Measurements from ENCODE around the gene RIOK2. TPM values are rescaled to one million over a fixed set of nuclear protein-coding genes. Genes with fewer than 3 reads are reported as not detected.
"Not testable (repeated sequence)": the region's sequence is repeated elsewhere in the genome, so short reads cannot be mapped to it uniquely, and the experiment has no call there.

The RIOK2 gene
- total and polyA plus RNA-seq, 2 donors (not counting 1 experiment from before 2014, with no cell fraction given), result 18.2 to 24.6 TPM

DNA sequence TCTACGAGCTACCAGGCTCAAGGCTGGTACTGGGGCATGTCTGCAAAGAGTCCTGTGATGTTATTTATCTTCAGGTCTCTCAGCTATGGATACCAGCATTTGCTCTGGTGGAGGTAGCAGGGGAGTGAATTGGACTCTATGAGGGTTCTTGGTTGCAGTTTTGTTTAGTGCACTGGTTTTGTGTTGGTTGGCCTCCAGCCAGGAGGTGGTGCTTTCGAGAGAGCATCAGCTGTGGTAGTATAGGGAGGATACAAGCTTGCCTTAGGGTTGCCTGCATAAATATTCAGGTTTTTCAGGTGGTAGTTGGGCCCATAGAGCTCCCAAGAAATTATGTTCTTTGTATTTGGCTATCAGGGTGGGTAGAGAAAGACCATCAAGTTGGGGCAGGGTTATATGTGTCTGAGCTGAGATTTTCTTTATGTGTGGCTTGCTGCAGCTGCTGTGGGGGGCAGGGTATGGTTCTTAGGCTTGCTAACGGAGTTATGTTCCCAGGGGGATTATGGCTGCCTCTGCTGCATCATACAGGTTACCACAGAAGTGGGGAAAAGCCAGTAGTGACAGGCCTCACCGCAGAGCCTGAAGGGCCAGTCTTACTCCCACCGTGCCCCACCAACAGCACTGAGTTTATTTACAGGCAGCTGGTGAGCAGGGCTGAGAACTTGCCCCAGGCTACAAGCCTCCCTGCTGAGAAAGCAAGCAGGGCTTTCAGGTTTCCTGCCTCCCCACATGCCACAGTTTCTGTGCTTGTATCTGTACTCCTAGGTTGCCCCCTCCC is 9.7 kb upstream of the RIOK2 start:
- Histone ChIP-seq H3K27me3 (ENCODE audit: control insufficient read depth, insufficient read depth, low read length) (no peaks in the 10 kb centered on the region), H3K4me3 (replicated peaks in 1 of 4; ENCODE audit: control extremely low read depth in 1 of 4, insufficient read depth in 1 of 4, low read depth in 3 of 4, low read length in 4 of 4) (no peak overlapping the region), H3K4me1 (ENCODE audit: control insufficient read depth, extremely low read depth, insufficient read depth, low read length) (no peaks in the 10 kb centered on the region), H3K79me2 (ENCODE audit: control insufficient read depth, insufficient read depth, low read length) (no peaks in the 10 kb centered on the region), H3K9me3 (ENCODE audit: control insufficient read depth, insufficient read depth, low read depth, low read length) (no peaks in the 10 kb centered on the region), H3K27ac (ENCODE audit: insufficient read depth, low read length) (no peak overlapping the region), H3K9ac (ENCODE audit: insufficient read depth, low read length) (no peak overlapping the region), H2AFZ (ENCODE audit: low read length) (no peak overlapping the region), H4K20me1 (ENCODE audit: control insufficient read depth, extremely low read depth, insufficient read depth, low read length) (no peaks in the 10 kb centered on the region), H3K4me2 (ENCODE audit: extremely low read depth, insufficient read depth, low read length) (no peak overlapping the region), H3K36me3 (ENCODE audit: control insufficient read depth, insufficient read depth, low read length) (no peaks in the 10 kb centered on the region)
- DNase-seq (ENCODE audit: low read depth in 2 of 2), result no peak
- TF ChIP-seq, protein P1, sequence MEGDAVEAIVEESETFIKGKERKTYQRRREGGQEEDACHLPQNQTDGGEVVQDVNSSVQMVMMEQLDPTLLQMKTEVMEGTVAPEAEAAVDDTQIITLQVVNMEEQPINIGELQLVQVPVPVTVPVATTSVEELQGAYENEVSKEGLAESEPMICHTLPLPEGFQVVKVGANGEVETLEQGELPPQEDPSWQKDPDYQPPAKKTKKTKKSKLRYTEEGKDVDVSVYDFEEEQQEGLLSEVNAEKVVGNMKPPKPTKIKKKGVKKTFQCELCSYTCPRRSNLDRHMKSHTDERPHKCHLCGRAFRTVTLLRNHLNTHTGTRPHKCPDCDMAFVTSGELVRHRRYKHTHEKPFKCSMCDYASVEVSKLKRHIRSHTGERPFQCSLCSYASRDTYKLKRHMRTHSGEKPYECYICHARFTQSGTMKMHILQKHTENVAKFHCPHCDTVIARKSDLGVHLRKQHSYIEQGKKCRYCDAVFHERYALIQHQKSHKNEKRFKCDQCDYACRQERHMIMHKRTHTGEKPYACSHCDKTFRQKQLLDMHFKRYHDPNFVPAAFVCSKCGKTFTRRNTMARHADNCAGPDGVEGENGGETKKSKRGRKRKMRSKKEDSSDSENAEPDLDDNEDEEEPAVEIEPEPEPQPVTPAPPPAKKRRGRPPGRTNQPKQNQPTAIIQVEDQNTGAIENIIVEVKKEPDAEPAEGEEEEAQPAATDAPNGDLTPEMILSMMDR (conservative IDR thresholded peaks at IDR 0.05 in 1 of 2, IDR thresholded peaks at IDR 0.05 in 1 of 2; ENCODE audit: low read depth in 1 of 2, low read length in 2 of 2), result no peak
- no peak for TF ChIP-seq EZH2 (IDR thresholded peaks at IDR 0.05; ENCODE audit: low read length, missing control alignments)

DNA sequence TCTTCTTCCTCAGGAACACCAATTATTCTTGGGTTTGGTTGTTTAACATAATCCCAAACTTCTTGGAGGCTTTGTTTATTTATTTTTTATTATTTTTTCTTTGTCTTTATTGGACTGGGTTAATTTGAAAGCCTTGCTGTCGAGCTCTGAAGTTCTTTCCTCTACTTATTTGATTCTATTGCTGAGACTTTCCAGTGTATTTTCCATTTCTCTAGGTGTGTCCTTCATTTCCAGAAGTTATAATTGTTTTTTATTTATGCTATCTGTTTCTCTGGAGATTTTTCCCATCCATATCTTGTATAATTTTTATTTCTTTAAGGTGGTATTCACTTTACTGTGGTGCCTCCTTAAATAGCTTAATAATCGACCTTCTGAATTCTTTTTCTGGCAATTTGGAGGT is 8.8 kb upstream of the RIOK2 start:
- no peak overlapping the region for H3K4me2 ChIP-seq (ENCODE audit: extremely low read depth, insufficient read depth, low read length)
- H3K9ac ChIP-seq (ENCODE audit: insufficient read depth, low read length), result no peak overlapping the region
- H3K36me3 ChIP-seq (ENCODE audit: control insufficient read depth, insufficient read depth, low read length), result no peaks in the 10 kb centered on the region
- H2AFZ ChIP-seq (ENCODE audit: low read length), result no peak overlapping the region
- TF ChIP-seq, protein P1 (conservative IDR thresholded peaks at IDR 0.05 in 1 of 2, IDR thresholded peaks at IDR 0.05 in 1 of 2; ENCODE audit: low read depth in 1 of 2, low read length in 2 of 2), result no peak
- no peak for TF ChIP-seq EZH2 (IDR thresholded peaks at IDR 0.05; ENCODE audit: low read length, missing control alignments)
- no peaks in the 10 kb centered on the region for H4K20me1 ChIP-seq (ENCODE audit: control insufficient read depth, extremely low read depth, insufficient read depth, low read length)
- no peaks in the 10 kb centered on the region for H3K4me1 ChIP-seq (ENCODE audit: control insufficient read depth, extremely low read depth, insufficient read depth, low read length)
- H3K27me3 ChIP-seq (ENCODE audit: control insufficient read depth, insufficient read depth, low read length), result no peaks in the 10 kb centered on the region
- H3K4me3 ChIP-seq (replicated peaks in 1 of 4; ENCODE audit: control extremely low read depth in 1 of 4, insufficient read depth in 1 of 4, low read depth in 3 of 4, low read length in 4 of 4), result no peak overlapping the region
- no peaks in the 10 kb centered on the region for H3K9me3 ChIP-seq (ENCODE audit: control insufficient read depth, insufficient read depth, low read depth, low read length)
- H3K27ac ChIP-seq (ENCODE audit: insufficient read depth, low read length), result no peak overlapping the region
- no peaks in the 10 kb centered on the region for H3K79me2 ChIP-seq (ENCODE audit: control insufficient read depth, insufficient read depth, low read length)
- no peak for DNase-seq (ENCODE audit: low read depth in 2 of 2)

DNA sequence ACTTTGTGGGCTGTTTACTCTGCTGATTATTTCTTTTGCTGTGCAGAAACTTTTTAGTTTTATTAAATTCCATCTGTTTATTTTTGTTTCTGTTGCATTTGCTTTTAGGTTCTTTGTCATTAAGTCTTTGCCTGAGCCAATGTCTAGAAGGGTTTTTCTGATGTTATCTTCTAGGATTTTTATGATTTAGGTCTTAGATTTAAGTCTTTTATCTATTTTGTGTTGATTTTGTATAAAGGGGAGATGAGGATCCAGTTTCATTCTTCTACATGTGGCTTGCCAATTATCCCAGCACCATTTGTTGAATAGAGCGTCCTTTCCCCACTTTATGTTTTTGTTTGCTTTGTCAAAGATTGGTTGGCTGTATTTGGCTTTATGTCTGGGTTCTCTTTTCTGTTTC is 6.5 kb upstream of the RIOK2 start:
- H3K9ac ChIP-seq (ENCODE audit: insufficient read depth, low read length); DNase-seq (ENCODE audit: low read depth in 2 of 2): not testable (repeated sequence)

More for the DNA sequence above, 6.5 kb upstream of the RIOK2 start:
- not testable (repeated sequence) for H2AFZ ChIP-seq (ENCODE audit: low read length); H3K9me3 ChIP-seq (ENCODE audit: control insufficient read depth, insufficient read depth, low read depth, low read length); H3K79me2 ChIP-seq (ENCODE audit: control insufficient read depth, insufficient read depth, low read length); H3K36me3 ChIP-seq (ENCODE audit: control insufficient read depth, insufficient read depth, low read length); H3K4me2 ChIP-seq (ENCODE audit: extremely low read depth, insufficient read depth, low read length); H3K4me1 ChIP-seq (ENCODE audit: control insufficient read depth, extremely low read depth, insufficient read depth, low read length); H3K27me3 ChIP-seq (ENCODE audit: control insufficient read depth, insufficient read depth, low read length); H4K20me1 ChIP-seq (ENCODE audit: control insufficient read depth, extremely low read depth, insufficient read depth, low read length); H3K4me3 ChIP-seq (replicated peaks in 1 of 4; ENCODE audit: control extremely low read depth in 1 of 4, insufficient read depth in 1 of 4, low read depth in 3 of 4, low read length in 4 of 4); H3K27ac ChIP-seq (ENCODE audit: insufficient read depth, low read length)
